A172 (cell line): ENCODE results near the gene ARF3. TPM values are rescaled to one million over a fixed set of nuclear protein-coding genes. Genes with fewer than 3 reads are reported as not detected.

Experiments used
- DNase-seq: peaks from one replicate; pipeline ENCODE4 v3.0.0-alpha.2; 2015; ENCODE audit warnings: low spot score
- total RNA-seq: library from RNA; depleted of rRNA; stranded (reverse); fragments of >200 nt; shearing (Covaris generic); gene quantifications from 2 replicates; pipeline ENCODE4 v1.2.3, GENCODE V29; 2014

The ARF3 gene
- total RNA-seq, 1 experiment from 2014 or later, result 51.9 TPM

DNA sequence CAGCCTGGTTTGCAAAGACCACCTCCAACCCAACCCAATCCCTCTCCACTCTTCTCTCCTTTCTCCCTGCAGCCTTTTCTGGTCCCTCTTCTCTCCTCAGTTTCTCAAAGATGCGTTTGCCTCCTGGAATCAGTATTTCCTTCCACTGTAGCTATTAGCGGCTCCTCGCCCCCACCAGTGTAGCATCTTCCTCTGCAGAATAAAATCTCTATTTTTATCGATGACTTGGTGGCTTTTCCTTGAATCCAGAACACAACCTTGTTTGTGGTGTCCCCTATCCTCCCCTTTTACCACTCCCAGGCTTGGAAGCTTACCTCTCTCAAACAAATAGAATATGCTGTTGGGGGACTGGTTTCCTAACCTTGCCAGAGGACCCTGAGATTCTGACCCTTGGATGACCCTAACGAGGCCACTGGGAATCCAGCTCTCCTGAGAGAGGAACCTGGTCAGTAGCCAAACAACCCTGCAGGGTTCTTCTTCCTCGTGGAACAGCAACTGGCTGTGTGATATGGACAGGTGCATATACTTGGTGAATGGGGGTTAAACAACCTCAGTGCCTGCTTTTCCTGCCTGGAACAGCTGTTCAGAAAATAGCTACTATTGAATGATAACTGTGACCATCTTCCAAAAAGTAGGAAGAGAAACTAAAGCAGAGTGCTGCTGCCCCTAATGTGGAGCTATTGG is 25.3 kb upstream of the ARF3 start:
- no peak for DNase-seq

DNA sequence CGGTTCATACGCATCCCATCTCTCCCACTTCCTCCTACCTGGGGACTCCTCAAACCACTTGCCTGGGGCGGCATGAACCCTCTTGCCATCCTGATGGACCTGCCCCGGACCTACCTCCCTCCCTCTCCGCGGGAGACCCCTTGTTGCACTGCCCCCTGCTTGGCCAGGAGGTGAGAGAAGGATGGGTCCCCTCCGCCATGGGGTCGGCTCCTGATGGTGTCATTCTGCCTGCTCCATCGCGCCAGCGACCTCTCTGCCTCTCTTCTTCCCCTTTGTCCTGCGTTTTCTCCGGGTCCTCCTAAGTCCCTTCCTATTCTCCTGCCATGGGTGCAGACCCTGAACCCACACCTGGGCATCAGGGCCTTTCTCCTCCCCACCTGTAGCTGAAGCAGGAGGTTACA is 24.5 kb upstream of the ARF3 start:
- no peak for DNase-seq

DNA sequence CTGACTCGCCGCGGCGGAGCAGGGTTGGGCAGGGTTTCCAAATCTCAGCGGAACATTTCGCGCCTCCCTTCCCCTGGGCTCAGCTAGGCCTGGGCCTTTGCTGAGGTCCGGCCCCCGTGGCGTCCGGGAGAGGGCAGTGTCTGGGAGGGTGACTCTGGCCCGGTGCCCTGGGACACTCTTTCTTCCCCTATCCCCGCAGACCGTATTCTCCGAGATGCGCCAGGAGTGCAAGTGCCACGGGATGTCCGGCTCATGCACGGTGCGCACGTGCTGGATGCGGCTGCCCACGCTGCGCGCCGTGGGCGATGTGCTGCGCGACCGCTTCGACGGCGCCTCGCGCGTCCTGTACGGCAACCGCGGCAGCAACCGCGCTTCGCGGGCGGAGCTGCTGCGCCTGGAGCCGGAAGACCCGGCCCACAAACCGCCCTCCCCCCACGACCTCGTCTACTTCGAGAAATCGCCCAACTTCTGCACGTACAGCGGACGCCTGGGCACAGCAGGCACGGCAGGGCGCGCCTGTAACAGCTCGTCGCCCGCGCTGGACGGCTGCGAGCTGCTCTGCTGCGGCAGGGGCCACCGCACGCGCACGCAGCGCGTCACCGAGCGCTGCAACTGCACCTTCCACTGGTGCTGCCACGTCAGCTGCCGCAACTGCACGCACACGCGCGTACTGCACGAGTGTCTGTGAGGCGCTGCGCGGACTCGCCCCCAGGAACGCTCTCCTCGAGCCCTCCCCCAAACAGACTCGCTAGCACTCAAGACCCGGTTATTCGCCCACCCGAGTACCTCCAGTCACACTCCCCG is 23.9 kb upstream of the ARF3 start:
- no peak for DNase-seq

DNA sequence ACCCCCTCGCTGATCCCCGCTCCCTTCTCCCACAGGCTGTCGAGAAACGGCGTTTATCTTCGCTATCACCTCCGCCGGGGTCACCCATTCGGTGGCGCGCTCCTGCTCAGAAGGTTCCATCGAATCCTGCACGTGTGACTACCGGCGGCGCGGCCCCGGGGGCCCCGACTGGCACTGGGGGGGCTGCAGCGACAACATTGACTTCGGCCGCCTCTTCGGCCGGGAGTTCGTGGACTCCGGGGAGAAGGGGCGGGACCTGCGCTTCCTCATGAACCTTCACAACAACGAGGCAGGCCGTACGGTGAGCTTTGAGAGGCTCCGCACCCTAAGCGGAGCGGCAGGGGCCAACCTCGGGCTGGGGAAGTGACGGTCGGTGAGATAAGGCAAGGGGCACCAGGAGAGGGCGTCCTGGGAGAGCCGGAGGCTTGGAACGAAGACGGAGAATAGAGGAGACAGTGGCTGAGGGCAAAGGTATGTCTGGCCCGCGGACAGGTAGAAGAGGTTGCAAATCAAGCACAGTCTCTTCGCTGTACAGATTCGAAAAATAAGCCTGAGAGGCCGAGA is 23.2 kb upstream of the ARF3 start:
- DNase-seq, result no peak

DNA sequence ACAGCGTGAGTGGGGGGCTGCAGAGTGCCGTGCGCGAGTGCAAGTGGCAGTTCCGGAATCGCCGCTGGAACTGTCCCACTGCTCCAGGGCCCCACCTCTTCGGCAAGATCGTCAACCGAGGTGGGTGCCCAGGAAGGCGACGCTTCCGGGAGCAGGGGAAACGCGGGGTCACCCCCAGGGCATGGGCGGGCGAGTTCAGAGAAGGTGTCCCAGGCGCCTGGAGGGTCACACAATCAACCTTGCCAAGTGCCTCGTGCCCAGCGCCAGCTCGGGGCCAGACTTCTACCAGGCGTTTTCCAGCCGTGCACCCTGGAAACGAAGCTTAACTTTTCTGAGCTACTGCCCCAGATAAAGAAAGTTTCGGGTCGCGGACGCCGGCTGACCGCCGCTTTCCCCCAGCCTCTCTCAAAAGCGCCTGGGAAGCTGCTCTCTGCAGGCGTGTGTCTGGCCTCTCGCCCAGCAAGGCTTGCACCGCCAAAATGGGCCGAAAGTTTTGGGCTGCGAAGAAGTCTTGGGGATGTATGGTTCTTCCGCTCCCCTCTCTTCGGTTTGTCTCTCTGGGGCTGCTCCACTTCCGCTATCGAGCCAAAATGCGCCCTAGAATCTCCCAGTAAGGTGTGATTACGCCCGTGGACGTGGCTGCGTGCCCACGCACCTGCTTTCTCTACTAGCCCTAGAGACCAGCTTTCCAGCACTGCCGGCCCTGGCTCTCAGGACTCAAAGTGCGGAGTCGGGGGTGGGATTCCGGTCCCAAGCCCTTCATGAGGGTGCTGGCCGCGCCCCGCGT is 22.5 kb upstream of the ARF3 start:
- DNase-seq, result no peak

DNA sequence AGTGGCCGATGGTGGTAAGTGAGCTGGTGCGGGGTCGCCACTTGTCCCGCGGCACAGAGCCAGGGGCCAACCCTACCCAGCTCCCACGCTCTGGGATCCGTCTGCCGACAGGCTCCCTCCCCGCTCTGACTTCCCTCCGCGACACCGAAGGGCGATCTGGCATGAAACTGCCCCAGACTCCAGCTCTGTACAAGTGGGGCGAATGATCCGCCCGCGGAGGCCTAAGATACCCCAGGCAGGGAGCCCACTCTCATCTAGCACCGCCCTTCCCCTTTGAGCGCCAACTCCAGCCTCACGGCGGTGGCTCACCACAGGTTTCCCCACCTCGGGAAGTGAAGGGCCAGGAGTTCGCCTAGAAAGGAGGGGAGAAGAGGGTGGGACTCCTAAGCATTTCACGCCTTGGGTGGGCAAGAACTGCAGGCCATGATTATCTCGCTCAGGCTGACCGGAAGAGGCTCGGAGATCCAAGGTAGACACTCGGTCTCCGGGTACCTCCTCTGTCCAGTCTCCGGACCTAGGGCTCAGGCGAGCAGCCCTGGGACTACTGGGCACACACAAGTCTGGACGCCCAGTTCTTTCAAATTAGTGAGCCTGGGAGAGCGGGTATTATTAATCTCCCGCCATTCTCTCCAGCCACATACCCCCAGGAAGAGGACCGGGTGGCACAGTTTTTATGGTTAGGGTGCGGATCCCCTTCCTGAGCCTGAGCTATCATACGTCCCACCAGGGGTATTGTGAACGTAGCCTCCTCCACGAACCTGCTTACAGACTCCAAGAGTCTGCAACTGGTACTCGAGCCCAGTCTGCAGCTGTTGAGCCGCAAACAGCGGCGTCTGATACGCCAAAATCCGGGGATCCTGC is 21.7 kb upstream of the ARF3 start:
- no peak for DNase-seq

DNA sequence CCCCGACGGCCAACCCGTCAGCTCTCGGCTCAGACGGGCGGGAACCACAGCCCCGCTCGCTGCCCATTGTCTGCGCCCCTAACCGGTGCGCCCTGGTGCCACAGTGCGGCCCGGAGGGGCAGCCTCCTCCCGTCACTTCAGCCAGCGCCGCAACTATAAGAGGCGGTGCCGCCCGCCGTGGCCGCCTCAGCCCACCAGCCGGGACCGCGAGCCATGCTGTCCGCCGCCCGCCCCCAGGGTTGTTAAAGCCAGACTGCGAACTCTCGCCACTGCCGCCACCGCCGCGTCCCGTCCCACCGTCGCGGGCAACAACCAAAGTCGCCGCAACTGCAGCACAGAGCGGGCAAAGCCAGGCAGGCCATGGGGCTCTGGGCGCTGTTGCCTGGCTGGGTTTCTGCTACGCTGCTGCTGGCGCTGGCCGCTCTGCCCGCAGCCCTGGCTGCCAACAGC is 21.0 kb upstream of the ARF3 start, which contains the start of gene WNT1:
WNT1 (plus strand) TSS at position 32 of the 450 bp plus-strand sequence; CDS start at position 361, 329 bp downstream.
- DNase-seq, result no peak

DNA sequence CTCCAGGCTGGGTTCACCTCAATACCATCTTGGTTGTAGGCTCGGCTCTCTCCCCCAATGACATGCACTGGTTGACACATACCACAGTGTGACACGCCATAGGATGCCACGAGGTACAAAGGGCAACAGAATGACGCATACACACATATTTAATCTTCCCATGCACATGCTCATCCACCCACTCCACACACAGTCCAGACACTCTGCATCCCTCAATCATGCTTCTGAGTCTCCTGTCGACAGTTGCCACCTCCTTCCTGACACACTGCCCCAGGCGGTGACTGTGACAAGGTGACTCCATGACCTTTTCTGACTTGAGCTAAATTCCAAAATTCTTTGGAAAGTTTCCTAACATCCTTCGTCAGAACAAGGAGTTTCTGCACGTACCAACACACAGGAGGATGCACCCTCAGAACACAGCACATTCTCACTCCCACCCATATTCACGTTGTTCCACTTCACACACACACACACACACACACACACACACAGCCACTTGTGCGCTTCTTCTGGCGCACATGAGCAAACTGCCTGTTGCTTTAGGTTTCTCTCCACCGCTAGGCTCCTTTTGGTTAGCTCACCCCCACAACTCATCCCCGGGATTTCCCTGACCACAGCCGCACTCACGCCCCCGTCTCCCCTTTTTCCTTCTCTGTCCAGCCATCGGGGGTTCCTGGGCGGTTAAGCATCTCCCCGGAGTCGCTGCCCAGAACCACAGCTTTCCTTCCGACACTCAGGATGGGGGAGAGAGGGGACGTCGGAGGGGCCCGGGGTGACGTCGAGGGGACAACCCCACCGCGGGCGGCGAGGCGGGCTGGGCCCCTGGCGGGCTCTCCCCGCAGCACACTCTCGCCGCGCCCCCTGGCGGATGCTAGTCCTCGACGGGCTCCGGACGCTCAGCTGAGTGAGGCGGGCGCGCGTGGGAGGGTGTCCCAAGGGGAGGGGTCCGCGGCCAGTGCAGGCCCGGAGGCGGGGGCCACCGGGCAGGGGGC is 20.3 kb upstream of the ARF3 start:
- no peak for DNase-seq

DNA sequence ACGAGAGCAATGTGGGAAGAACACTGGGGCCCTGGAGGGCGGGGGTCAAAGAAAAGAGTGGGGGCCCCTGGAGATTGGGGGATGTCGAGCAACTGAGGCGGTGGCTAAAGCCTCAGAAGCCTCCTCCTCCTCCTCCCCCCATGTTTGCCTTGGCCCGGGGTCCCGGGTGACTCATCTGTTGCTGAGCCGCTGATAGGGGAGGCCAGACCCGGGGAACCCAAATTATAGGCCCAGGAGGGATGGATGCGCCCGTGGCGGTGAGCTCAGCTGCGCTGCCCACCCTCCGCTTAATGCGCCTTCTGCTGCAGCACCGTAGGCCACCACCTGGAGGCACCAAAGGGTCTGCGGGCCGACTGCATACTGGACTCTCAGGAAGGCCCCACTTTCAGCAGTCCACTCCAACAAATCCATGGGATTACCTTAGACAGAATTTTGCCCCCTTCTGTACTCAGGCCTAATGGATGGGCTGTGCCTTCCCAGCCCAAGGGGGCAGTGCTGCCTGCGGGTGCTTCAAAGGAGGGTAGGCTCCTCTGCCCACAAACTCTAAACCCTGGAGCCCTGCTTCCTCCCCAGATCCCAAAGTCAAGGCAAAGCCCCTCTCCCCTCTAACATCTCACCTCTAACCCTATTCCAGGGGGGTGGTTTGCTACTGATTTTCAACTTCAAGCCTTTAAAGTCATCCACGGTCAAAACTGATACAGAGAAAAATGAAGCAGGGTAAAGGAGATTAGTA is 16.8 kb upstream of the ARF3 start:
- no peak for DNase-seq

DNA sequence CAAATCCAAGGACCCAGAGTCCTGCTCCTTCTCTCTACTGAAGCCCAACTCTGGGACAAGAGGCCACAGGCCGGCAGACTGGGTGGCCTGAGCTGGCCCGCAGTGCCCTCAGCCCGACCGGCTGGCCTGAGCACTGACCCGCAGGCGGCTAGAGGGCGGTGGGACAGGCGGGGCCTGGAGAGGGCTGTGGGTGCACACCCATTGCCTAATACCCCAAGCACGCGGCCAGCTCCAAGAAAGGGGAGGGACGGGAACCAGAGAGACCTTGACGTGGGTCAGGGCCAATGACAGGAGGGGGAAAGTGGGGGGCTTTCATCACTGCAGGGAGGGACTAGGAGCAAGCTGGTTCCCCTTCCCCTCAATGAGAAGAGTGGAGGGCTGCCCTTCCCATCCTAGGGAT is 16.2 kb upstream of the ARF3 start:
- DNase-seq, result no peak

DNA sequence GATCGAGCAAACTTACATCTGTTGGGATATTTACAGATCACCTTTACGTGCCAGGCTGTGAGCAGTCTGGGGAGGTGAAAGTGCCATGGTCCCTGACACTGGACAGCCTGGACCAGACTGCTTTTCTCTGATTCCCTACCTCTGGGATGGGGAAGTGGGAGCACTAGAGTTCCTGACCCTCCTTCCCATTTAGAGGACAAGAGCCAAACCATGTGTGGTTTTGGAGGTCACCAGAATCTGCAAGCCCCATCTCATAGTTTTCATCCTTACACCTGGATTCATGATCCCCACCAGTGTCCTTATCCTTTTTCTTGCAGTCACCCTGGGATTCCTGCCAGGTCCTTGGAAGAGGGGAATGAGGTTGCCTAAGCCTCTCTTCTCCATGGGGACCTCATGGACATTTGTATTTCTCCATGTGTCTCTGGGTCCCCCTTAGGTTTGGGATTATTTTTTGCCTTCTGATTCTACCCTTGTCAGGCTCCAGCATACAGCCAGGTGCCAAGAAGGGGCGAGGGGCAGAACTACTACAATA is 15.7 kb upstream of the ARF3 start:
- no peak for DNase-seq

DNA sequence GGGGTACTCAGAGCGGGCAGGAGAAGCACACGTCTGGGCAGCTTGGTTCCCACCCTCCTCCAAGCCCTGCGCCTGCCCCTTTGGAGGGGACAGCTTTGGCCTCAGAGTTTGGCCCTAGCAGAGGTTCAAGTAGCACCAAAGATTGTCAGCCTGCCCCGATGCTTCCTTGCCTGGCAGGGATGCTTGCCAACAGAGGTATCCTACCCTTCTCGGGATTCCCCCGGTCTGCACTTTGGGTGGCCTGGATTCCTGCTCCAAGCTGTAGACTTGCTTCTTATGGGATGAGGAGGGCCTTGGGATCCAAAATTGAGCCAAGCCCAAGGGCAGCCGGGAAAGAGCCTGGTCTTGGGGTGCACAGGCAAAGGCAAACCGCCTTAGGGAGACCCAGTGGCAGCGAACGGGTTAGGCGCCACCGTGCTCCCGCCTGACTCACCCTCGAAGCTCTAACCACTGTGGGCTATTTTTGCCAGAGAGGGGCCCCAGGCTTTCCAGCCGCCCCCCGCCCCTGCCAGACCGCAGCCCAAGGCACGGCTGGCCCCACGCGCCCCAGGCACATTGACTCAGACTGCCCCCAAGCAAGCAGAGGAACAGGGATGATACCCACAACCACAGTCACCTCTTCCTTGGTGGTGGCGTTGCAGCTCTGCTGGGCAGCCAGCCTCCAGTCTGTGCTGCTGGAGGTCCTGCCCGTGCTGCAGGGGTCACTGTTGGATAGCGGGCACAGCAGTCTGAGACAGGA is 15.1 kb upstream of the ARF3 start:
- no peak for DNase-seq

DNA sequence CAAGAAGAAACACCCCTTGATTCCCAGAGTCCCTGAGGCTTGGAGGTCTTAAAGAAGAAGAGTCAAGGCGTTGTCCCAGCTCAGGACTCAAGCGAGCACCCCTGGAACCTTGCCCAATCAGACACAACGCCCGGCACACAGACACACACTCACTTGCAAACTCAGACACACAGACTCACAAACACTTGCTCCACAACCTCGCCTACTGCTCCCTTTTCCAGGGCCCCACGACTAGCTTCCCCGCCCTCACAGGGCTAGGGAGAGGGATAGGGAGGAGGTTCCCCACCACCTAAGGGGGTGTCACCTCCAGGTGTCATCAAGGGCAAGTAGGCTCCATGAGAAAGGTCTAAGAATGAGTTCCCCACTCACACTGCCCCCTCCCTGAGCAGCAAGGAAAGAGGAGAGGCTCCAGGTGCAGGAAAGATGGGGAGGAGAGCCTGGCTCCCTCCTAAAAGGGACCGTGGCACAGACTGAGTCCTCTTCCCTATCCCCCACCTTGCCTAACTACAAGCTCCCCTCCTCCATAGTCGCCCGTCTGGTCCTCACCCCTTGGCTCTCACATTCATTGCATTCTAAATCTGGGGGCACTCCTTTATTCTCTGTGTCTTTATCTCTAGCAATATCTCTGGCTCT is 13.5 kb upstream of the ARF3 start:
- DNase-seq, result no peak

DNA sequence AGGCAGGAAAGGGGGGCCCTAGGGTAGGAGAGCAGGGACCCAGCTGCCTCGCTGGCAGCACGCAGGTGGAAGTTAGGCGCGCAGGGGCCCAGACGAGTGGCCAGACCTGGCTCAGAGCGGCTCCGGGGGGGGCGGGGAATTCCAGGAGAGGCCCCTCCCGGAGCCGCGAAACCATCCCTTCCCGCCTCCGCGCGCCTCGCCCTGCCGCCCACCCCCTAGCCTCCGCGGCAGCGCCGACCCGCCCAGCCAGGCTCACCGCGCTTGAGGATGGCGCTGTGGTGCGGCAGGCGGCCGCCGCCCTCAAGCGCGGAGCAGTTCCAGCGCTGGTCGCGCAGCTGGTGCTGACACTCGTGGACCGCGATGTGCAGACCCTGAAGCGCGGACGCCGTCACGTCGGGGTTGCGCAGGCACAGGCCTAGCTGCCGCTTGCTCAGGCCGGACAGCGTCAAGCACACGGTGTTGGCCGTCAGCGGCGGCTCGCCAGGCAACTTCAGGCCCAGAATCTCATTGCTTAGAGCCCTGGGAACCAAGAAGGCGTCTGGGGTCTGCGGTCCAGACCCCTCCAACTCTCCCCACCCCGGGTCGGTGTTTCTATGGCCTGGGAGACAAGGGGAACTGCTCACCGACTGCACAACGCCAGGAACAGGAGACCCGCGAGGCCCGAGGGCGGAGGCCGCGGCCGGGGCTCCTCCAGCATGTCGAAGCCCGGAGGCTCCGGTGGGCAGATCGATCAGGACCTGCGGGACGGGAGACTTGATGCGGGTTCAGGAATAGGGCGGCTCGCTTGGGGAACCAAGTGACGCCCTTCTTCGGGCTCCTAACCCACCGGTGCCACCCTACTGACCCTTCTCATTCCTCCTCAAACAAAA is 12.8 kb upstream of the ARF3 start:
- DNase-seq, result no peak

DNA sequence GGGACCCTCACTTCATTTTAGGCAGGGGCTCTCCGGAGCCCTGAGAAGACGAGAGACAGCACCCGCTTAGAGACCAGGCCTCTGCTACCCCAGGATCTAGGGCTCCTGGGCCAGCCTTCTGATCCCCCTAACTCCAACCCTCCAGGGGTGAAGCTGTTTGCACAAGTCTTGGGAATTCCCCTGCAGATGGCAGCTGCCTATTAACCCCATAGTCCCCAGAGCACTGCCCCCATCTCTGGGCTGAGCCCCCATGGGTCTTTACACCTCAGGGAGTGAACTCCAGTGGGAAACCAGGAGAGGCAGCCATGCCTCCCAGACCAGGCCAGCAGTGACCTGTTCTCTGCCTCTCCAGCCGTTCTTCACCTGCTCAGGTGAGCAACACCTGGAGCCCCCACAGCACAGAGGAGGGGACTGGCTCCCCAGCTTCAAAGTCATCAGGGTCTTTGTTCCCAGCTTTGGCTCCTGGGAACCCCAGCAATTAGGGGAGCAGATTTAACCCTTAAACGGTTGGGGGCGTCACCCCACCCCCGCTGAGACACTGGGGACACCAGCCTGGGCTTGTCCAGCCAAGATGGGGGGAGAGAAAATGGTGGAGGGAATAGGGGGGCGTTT is 12.0 kb upstream of the ARF3 start:
- no peak for DNase-seq

DNA sequence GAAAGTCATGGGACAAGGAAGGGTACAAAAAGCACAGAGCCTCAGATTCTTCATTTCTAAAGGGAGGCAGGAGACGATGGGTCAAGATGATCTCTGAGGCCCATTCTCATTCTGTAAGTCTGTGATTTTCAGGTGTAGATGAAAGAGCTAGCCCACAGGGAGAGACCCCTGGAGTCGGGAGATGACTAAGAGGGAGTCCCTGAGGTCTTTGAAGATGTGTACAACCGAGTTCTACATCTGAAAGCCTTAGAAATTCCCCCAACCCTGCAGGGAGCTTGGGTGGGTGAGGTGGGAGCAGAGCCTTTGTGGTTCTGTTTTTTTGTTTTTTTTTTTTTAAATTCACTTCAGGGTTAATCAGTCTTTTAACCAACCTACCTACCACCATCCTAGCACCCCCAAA is 11.2 kb upstream of the ARF3 start:
- DNase-seq, result no peak
